Activated CD4-positive, alpha-beta T cell treated with anti-CD3 and anti-CD28 coated beads for 48 hours (primary cell): ENCODE measurements around the gene SIPA1.
"Not testable (repeated sequence)": the region's sequence is repeated elsewhere in the genome, so short reads cannot be mapped to it uniquely, and the experiment has no call there.

Source experiments
- DNase-seq: peaks from one replicate; pipeline ENCODE4 v3.0.0-alpha.2; 2020

The SIPA1 gene

DNA sequence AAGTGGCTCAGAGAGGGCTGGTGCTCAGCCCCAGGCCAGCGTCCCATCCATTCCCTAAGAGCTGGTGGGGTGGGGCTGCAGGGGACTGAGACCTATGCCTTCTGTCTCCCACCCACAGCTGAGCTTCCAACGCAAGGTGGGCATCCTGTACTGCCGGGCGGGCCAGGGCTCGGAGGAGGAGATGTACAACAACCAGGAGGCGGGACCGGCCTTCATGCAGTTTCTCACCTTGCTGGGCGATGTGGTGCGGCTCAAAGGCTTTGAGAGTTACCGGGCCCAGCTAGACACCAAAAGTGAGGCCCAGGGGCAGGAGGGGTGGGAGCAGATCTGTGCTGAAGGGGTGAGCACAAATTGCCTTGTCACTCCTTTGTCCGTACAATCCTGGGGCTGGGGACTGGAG, 6.9 kb downstream of the SIPA1 start:
- no peak for DNase-seq

DNA sequence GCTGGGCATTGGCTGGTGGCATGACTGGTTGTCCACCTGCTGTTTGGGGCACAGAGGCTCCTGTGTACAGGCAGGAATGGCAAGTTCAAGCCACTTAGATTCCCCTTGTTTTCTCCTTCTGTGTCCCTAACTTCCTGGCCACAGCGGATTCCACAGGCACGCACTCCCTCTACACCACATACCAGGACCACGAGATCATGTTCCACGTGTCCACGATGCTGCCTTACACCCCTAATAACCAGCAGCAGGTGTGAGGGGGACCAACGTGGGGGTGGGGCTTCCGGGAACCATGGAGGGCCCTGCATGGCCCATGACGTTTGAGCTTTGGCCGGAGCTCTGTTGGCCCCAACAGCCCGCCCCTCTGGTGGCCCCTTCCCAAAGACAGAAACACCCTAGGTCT, 7.8 kb downstream of the SIPA1 start:
- no peak for DNase-seq

DNA sequence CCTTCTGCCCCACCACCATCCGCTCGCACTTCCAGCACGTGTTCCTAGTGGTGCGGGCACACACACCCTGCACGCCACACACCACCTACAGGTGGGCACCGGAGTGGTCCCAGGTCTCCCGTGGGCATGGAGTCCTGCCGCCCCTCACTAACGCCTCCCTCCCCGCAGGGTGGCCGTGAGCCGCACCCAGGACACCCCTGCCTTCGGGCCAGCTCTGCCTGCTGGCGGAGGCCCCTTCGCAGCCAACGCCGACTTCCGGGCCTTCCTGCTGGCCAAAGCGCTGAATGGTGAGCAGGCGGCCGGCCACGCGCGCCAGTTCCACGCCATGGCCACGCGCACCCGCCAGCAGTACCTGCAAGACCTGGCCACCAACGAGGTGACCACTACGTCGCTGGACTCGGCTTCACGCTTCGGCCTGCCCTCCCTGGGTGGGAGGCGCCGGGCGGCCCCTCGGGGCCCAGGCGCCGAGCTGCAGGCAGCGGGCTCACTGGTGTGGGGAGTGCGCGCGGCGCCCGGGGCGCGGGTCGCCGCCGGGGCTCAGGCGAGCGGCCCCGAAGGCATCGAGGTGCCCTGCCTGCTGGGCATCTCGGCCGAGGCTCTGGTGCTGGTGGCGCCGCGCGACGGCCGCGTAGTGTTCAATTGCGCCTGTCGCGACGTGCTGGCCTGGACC, 8.5 kb downstream of the SIPA1 start:
- no peak for DNase-seq

DNA sequence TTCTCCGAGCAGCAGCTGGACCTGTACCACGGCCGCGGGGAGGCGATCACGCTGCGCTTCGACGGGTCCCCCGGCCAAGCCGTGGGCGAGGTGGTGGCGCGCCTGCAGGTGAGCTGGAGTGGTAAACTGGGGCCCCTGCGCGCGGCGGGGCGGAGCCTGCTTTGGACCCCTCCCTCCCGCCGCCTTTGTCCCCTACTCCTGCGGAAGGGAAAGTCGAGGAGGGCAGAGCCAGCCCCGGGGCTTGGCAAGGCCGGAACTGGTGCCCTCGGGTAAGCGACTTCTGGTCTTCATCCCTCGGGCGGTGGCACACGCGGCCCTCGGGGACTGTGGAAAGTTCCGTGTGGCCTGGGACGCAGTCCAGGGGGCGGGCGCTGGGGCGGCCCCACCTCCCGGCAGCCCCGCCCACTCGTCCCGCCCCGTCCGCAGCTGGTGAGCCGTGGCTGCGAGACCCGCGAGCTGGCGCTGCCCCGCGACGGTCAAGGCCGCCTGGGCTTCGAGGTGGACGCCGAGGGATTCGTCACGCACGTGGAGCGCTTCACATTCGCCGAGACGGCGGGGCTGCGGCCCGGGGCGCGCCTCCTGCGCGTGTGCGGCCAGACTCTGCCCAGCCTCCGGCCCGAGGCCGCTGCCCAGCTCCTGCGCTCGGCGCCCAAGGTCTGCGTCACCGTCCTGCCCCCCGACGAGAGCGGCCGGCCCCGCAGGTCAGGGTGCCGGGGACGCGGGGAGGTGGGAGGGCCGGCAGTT, 9.2 kb downstream of the SIPA1 start:
- no peak for DNase-seq

DNA sequence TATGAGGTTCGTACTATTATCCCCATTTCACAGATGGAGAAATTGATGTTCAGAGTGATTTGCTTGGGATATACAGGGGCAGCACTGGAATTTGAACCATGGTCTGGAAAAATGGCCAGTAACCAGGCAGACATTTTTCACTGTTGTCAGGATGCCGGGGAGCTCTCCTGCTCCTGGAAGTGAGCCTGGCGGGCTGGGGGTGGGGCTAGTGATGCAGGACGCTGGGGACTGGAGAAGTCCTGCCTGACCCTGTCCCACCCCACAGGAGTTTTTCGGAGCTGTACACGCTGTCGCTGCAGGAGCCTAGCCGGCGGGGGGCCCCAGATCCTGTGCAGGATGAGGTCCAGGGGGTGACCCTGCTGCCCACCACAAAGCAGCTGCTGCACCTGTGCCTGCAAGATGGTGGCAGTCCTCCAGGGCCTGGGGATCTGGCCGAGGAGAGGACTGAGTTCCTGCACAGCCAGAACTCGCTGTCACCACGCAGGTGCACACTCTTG, 11.1 kb downstream of the SIPA1 start:
- no peak for DNase-seq

DNA sequence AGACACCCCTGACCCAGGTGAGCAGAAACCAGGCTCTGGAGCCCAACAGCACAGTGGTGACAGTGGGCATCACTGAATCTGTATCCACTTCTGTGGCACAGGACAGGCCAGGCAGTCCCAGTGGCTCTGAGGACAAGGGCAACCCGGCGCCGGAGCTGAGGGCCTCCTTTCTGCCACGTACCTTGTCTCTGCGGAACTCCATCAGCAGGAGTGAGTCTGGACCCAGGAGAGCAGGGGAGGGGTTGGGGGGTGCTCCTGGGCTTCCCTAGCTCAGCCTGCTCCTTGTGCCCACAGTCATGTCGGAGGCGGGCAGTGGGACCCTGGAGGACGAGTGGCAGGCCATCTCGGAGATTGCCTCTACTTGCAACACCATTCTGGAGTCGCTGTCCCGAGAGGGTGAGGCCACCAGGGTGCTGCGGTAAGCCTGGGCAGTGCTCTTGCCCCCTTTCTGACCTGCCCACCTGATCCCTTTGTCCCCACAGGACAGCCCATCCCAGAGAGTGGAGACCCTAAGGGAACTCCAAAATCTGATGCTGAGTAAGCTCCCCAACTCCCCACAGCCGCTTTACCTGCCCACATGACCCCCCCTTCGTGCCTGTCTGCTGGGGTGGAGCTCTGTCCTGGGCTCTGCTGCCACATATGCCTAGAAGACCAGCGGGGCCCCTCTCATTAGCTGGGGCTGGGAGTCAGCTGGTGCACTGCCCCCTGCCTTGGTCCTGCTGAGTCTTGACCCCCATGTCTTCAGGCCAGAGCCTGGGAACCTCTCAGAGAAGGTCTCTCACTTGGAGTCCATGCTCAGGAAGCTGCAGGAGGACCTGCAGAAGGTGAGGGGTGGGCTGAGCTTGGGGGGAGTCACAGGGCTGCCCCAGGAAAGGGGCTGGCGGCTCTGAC, 12.0 kb downstream of the SIPA1 start:
- DNase-seq, result no peak

DNA sequence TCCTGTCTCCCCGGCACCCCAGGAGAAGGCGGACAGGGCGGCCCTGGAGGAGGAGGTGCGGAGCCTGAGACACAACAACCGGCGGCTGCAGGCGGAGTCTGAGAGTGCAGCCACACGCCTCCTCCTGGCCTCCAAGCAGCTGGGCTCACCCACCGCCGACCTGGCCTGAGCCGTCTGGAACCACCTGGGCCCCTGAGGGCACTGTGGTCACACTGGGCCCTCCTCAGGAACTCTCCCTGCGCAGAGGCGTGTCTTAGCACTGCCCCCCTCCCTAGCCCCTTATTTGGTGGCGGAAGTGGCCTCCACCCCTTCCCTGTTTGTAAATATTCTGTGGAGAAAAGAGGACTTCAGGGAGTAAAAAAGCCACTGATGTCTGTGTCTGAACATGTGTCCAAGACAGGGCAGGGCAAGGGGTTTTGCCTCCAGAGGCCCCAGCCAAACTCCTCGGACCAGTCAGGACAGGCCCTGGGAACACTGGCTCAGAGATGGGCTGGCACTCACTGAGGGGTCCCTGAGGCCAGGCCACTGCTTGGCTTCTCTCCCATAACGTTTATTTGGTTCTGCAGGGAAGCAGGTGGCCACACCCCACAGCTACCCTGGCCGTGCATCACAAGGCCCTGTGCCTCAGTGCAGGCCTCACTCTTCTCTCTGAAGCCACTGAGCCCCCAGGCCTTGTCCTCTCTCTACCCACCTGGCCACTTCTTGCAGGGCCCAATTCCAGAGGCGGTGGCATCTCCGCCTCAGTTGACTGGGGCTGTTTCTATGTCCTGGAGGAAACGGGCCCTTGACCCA, 12.8 kb downstream of the SIPA1 start:
- DNase-seq, result no peak

DNA sequence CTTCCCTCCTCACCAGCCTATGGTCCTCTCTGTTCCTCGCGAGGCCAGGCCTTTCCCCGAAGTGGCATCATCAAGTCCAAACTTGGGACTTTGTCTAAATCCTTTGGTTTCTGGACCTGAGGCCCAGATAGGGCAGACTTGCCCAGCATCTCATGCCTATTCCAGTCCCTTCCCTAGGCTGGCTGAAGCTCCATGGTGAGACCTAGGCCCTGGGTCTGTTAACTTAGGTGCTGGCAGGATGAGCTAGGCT, 13.4 kb downstream of the SIPA1 start:
- no peak for DNase-seq

DNA sequence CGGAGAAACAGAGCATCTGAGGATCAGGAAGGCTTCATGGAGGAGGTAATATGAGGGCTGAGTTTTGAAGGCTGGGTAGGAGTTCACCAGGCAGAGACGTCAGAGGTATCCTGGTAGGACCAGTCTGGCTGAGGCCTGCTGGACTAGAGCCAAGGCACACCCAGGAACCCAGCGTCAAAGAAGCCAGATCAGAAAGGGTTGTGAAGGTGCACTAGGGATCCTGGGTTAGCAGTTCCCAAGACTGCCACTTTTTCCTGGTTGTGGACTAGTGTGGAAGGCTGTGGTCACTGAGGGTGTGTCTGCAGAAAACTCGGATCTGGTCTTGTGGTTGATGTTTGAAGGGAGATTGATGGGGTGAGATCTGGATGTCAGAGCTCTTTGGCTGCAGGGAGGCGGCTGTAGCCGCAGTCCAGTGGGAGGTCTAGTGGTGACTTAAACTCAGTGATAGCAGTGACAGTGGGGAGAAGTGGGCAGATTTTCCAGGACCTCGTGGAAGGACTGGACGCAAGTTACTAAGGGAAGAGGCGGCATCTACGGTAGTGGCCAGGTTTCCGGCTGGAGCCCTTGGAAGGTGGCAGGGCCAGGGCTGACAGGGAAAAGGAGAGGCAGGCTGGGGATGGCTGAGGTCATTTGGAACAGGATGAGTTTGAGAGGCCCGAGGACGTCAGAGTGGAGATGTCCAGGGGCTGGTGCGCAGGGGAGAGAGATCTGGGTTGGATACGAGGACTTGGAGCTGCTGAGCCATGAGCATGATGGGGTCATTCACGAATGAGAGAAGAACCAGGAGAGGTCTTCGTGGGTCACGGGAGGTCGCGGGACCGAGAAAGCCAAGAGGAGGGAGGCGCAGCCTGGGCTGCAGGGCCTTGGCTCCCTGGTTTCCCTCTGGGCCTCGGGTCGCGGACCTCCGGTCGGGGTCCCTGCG, 13.9 kb downstream of the SIPA1 start:
- no peak for DNase-seq

DNA sequence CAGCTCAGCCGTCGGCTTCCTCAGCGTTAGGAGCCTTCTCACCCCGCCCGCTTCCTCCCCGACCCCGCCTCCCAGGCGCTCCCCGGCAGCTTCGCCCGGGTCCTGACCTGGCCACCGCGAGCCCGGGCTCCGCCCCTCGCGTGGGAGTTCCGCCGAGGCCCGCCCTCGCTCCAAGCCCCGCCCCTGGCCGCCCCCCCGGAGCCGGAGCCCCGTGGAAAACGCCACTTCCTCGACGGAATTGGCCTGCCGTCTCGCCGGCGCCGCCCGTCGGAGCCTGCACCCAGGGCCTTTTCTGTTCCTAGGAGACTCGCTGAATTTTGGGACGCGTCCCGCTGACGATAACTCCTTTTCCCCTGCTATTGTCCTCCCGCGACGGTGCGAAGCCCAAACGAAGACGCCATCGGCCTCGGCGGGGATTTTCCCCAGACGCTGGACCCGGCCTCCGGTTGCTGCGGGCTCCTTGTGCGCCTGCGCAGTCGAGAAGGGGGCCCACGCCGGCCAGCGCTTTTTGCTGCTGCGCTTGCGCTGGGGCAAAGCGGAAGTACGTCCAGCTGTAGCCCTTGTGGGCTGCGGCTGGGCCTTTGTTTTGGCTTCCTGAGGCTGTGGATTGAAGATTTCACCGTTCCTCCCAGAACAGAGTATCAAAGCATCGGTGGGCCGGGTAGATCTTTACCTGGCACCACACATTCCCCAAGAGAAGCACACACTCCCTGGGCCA, 14.8 kb downstream of the SIPA1 start:
- DNase-seq, result peak; percentile 96

DNA sequence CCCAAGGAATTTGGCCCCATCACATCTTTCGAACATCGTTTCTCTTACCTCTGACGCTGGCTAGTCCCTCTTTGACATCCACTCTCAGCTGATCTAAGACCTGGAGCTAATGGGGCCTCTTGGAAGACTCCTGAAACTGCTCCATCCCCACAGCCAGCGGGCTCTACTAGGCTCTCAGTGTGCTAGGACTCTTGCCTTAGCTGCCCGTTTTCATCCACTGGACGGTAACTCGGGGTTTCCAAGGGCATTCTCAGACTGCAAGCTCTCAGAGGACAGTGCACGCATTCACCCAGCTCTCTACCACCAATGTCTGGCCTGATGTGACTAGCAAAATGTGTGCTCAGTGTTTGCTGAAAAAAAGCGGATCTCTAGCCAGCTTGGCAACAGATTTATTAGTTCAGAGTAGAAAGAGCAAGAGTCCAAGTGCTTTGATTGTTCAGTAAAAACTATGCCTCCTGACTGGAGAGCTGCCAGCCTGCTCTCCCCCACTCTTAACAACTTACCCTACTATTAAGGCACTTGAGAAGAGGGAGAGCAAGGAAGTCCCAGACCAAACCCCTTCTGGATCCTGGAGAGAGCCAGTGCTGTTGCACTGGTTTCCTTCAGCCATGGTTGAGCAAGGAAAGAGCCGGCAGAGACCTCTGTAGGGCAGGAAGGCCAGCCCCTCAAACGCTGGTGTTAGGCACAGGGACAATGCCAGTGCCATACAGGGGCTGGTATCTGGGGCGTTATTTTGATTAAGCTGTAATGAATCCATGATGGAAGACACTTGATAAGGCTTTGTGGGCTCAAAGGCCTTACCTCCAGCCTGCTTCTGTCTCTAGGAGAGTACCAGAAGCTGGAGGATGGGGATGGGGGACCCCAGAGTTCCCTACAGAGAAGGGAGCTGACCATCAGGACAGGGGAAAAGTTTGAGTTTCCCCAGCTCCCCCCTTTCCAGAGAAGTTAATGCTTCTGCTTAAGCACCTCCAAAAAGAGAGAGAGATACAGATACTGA, 15.6 kb downstream of the SIPA1 start:
- no peak for DNase-seq

DNA sequence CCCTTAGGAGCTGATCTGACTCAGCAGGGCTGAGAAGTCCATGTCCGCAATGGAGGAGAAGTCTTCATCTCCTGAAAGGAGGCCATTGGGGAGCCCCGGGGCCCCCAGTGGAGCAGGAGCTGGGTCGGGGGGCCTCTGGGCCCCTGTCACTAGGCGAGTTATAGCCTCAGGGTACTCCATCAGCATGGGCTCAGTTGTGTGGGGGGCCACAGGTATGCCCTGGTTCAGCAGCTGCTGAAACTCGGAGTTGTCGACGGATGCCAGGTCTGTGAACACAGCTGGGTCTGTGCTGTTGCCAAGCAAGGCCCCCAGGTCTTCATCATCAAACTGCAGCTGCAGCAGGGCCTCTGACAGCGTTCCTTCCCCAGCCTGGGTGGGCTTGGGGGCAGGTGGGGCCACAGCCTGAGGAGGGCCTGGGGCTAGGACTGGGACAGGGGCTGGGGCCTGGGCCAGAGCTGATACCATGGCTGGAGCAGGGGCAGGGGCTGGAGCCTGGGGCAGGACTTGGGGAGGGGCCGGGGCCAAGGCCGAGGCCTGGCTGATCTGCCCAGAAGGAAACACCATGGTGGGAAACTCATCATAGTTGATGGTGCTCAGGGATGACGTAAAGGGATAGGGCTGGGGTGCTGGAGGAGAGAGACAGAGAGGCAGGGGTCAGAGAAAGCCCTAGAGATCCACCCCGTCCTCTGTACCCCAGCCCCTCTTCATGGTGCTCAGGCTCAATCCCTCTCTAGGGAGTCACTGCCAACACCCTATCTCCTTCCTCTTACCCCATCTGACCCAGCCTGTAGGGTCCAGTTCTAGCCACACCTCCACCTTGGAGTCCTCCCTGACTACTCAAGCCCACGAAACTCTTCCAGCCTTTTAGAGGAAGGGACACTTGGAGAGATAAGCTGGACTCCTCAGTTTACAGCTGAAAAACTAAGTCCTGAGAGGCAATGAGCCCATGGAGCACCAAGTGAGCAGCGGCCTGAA, 16.8 kb downstream of the SIPA1 start:
- DNase-seq, result no peak

DNA sequence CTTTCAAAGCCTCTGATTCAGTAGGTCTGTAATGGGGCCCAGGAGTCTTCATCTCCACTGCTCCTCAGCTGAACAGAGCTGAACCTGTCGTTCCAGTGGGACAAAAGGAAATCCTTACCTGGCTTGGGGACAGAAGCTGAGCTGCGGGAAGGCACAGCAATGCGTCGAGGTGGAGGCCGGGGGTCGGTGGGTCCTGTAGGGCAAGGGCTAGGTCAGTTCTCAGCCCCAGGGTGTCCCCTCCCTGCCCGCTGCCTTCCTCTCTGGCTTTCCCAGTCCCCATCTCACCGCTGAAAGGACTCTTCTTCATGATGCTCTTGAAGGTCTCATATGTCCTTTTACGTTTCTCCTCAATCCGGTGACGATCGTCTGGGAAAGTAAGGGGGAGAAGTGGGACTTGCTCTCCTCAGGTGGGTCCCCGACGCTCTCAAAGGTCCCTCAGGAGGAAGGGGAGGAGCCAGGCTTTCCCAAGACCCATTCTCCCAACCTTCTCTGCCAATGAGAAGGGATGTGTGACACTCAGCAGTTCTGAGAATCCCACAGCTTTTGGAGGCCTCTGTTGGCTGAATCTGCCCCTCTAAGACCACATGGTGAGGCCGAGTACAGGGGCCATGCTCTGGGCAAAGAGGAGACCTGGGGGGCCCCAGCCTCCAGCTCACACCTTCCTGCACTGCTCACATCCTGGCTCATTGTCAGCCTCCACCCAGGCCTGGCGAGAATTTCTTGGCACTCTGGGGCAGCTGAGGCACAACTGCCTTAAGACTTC, 17.9 kb downstream of the SIPA1 start:
- DNase-seq, result no peak

DNA sequence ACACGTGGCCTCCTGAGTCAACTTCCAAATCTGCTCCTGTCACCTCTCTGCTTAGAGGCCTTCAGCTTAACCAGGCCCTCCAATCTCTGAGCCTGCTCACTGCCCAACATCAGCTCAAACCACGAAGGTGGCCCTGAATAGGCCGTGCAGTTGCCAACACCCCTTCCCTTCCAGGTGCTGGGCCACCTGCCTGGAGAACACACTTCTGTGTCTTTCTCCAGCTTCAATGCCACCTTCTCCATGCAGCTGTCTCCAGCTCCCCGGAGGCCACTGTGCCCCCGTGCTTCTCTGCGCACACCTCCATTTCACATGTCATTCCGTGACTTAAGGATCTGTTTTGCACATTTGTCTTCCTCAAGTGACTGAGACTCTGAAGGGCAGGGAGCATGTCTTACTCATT, 19.5 kb downstream of the SIPA1 start:
- no peak for DNase-seq

DNA sequence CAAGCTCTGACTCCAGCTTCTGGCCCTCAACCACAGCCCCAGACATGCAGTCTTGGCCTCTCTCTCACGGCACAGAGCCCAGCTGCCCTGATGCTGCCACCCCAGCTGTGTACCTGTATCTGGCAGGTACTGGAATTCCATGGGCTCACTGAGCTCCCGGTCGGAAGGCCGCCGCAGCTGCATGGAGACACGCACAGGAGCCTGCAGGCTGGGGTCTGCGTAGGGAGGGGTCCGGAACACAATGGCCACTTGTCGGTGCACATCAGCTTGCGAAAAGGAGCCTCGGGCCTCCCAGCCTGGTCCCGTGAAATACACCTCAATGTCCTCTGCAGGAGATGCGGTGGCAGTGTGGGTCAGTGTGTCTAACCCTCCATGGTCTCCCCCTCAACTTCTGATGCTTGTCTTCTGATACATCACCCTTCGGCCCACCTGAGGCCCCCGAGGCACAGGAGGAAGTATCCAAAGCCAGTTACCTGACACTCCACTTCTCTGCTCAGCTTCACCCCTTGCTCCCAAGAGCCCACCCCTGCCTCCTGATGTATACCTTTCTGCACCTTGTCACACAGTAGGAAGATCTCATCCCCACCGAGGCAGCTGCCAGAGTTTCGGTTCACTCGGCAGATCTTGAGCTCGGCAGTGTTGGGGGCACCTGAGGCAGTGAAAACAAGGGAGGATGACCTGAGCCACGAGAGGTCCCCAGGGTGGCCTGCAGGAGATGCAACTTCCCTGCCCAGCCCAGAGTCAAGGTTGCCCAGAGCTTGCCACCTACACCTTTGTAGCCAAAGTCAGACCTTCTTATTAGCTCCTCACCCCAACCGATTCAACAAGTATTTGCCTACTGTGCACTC, 20.5 kb downstream of the SIPA1 start:
- no peak for DNase-seq

DNA sequence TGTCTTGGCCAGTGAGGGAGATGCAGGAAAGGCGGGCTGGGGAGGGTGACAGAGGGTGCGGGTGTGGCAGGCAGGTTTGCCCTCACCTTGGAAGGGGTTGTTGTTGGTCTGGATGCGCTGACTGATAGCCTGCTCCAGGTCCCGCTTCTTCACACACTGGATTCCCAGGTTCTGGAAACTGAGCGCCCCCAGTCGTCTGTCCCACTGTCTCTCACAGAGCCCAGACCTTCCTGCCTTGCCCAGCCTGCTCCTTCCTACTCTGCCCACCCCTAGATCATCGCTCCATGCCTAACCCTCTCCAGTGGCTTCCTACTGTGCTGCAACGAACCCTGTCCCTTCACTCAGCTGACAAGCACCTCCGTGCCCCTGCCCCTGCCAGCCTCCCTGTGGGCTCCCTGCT, 22.1 kb downstream of the SIPA1 start:
- no peak for DNase-seq

DNA sequence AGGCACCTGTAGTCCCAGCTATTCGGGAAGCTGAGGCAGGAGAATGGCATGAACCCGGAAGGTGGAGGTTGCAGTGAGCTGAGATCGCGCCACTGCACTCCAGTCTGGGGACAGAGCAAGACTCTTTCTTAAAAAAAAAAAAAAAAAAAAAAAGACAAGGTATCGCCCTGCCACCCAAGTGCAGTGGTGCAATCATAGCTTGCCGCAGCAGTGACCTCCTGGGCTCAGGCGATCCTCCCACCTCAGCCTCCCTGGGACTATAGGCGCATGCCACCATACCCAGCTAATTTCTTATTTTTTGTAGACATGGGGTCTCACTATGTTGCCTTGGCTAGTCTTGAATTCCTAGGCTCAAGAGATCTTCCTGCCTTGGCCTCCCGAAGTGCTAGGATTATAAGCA, 23.0 kb downstream of the SIPA1 start:
- DNase-seq, result not testable (repeated sequence)
